ENCODE results near the gene RNF44.

DNA sequence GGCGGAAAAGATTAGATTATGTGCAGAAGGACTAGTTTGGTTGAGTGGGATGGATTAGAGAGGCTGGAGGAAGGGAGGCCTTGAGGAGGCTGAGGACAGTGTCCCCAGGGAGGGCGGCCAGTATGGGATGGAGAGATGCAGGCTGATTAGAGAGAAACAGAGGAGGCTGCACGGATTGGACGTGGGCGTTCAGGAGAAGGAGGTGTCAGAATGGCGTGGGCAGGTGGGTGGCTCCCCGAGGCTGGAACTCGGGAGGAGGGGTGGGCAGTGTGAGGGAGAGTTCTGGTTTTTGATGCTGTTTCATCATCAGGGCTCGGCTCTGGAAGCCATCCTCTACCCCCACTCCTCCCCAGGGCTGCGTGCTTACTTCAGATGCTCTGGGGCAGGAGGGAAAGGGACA lies 25.0 kb upstream of the RNF44 start:
- TF ChIP-seq, protein P1, sequence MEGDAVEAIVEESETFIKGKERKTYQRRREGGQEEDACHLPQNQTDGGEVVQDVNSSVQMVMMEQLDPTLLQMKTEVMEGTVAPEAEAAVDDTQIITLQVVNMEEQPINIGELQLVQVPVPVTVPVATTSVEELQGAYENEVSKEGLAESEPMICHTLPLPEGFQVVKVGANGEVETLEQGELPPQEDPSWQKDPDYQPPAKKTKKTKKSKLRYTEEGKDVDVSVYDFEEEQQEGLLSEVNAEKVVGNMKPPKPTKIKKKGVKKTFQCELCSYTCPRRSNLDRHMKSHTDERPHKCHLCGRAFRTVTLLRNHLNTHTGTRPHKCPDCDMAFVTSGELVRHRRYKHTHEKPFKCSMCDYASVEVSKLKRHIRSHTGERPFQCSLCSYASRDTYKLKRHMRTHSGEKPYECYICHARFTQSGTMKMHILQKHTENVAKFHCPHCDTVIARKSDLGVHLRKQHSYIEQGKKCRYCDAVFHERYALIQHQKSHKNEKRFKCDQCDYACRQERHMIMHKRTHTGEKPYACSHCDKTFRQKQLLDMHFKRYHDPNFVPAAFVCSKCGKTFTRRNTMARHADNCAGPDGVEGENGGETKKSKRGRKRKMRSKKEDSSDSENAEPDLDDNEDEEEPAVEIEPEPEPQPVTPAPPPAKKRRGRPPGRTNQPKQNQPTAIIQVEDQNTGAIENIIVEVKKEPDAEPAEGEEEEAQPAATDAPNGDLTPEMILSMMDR (IDR thresholded peaks at IDR 0.05; ENCODE audit: insufficient read depth, low read length, poor library complexity, severe bottlenecking), result no peak
- TF ChIP-seq EZH2phosphoT487 (conservative IDR thresholded peaks at IDR 0.05; ENCODE audit: low read length), result no peak

All from SU-DHL-6 (cell line).